GM10847 (cell line): ENCODE measurements around the gene CBL.

Source experiments
- POLR2A ChIP-seq: IDR thresholded peaks from 2 replicates; pipeline ENCODE4 v1.6.1; 2011; ENCODE audit not compliant: insufficient read length; ENCODE audit errors: extremely low read depth

Gene CBL

DNA sequence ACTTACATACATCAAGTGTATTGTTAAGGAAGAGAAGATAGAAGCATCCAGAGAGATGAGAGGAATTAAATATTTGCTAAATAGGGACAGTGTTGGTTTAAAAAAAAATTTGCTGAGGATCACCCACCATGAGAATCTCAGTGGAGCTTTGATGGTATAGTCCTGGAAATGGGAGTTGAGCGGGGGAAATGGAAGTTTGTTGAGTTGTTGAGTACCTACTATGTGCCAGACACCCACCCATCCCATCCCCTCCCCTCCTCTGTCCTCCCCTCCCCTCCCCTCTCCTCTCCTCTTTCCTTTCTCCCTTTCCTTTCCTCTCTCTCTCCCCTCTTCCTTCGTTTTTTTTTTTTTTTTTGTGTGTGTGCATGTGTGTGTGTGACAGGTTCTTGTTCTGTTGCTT lies 145.1 kb downstream of the CBL start:
- TF ChIP-seq POLR2A: no peak

DNA sequence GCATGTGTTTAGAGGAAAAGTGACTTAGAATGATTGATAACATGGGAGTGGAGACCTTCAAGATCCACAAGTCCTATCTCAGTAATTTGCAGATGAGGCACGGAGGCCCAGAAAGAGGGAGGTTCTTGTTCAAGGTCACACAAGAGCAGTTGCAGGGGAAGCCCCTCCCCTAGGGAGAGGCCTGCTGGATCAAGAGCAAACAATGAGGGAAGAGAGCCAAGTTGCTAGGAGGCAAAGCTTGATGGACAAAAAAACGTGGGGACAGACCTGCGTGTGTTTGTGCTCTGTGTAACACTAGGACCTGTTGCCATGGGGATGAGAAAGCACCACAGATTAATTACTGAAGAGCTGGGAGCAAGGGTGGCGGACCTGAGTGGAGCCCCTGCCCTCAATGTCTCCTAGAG lies 146.7 kb downstream of the CBL start:
- TF ChIP-seq POLR2A: no peak

DNA sequence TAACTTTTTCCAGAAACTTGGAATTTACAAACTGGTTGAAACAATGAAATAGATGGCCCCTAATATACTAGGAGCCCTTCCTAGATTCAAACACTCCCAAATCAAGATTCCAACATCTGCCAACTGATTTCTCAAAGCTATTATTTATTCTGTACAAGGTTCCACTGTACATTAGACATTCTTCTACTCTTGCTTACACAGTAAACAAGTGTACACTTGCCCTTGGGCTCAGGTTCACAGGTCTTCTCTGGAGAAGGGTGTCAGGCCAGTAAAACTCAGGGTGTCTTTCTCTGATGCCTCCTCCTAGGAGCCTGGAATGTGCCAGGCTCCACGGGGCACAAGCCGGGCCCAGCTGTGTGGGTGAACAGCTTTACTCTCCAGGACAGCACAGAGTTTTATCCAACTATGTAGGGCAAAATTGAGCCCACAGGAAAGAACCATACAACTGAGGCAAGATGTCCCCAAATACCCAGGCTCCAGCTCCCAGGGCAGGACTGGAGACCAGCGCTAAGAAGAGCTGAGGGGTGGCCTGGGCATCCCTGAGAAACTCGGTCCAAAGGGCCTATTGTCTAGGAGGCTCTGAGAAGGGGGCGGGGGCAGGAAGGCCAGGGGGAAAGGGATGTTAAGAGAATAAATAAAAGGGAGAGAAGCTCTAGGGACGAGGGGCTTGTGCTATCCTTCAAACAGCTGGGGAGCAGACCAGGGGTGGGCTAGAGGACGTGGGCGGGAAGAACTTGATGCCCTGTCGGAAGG lies 149.1 kb downstream of the CBL start:
- no peak for TF ChIP-seq POLR2A

DNA sequence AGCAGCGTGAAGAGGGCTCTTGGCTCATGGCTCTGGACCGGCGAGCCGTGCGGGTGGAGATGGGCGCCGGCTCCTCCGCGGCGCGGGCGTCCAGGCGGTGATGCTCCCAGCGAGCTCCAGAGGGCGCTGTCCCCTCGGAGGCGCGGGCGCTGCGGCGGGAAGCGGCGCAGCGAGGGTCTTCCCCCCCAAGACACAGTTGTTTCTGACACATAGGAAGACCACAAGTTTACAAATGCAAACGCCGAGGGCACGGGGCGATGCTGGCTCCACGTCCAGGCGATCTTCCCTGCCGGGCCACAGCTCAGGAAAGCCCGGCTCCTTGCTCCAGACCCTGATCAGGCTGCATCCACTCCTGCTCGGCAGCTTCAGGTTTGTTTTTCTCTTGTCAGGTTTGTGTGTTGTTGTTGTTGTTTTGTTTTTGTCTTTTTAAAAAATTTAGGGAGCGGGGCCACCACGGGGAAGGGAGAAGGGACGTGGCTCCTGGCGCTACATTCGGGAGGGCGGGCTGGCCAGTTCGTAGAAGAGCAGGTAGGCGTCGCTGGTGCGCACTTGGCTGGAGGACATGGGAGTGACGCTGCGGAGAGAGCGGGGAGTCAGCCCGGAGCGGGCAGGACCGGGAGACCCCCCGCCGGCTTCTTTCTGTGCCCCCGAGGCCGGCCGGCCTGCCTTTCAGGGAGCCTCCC lies 150.4 kb downstream of the CBL start:
- no peak for TF ChIP-seq POLR2A

DNA sequence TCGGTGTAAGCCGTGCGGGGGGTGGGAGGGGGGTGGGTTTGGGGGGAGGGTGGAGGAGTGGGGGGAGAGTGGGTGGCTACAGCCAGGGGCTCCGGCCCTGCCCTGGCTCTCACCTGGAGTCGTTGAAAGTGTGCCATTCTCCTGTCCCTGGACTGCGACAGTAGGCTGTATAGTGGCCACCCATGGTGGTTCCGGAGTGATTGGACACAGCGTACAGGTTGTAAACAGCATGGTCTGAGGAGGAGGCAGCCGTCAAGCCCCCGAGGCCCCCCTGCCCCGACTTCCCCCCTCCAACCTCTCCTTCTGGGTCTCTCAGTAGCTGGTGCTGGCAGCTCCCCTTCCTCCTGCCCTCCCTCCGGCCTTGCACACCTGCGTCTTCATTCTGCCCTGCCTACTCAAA lies 150.9 kb downstream of the CBL start:
- TF ChIP-seq POLR2A: no peak
